Astrocyte of the spinal cord (primary cell): Measurements from ENCODE around the gene PDE10A.
"Not testable (repeated sequence)": the region's sequence is repeated elsewhere in the genome, so short reads cannot be mapped to it uniquely, and the experiment has no call there.

ENCODE experiments used
- DNase-seq: peaks from one replicate; pipeline ENCODE4 v3.0.0; 2011; ENCODE audit warnings: low read depth, low spot score
- H3K4me3 ChIP-seq: 2 replicates; pipeline ENCODE4 v1.5.1; 2011; ENCODE audit warnings: low read depth, mild to moderate bottlenecking, low read length, moderate library complexity
- CTCF ChIP-seq: IDR thresholded peaks from 2 replicates; pipeline ENCODE4 v1.5.1; 2012; ENCODE audit warnings: low read depth, mild to moderate bottlenecking, low read length, inconsistent platforms
- in situ Hi-C: cut with HindIII; loops from 2 replicates; pipeline ENCODE4 v1.10.0; 2017; ENCODE audit warnings: low sequenced_read_pairs

PDE10A gene

GRCh38 chr6:165566088-165566828, 96.8 kb downstream of the PDE10A start:
- no peak for DNase-seq
- in situ Hi-C loops = no loop called here
- no peak for TF ChIP-seq CTCF
- H3K4me3 ChIP-seq = no peak overlapping the region

DNA sequence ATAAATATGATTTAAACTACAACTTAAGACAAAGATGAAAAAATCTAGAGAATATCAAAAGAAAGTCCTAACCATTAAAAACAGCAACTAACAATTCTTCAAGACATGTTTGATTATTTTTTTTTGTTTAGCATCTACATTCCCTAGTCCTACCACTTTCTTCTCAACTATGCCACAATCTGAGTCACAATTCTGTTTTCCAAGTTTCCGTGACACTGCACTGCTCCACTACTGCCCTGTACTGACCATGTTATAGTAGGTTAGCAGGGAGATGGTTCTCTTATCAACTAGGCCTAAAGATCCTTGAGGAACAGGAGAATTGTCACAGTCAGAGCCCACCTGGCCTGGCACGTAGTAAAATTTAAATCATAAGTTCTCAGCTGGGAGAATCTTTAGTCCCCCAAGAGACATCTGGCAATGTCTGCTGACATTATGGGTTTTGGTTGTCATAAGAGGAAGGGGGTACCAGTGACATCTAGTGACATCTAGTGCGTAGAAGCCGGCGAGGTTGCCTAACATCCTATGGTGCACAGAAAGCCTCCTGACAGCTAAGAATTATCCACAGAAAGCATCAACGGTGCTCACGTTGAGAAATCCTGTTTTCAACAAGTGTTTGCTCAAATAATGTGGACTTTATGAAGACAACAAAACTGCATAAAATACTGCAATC, 100.5 kb downstream of the PDE10A start:
- DNase-seq = no peak
- in situ Hi-C loops = no loop called here
- no peak for TF ChIP-seq CTCF
- no peak overlapping the region for H3K4me3 ChIP-seq

DNA sequence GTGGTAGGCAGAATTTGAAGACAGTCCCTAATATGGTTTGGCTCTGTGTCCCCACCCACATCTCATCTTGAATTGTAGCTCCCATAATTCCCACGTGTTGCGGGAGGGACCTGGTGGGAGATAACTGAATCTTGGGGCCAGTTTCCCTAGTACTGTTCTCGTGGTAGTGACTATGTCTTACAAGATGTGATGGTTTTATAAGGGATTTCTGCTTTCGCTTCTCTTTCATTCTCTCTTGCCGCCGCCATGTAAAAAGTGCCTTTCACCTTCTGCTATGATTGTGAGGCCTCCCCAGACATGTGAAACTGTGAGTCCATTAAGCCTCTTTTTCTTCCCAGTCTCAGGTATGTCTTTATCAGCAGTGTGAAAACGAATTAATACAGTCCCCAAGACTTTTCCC, 103.4 kb downstream of the PDE10A start:
- in situ Hi-C loops = no loop called here
- no peak for DNase-seq

DNA sequence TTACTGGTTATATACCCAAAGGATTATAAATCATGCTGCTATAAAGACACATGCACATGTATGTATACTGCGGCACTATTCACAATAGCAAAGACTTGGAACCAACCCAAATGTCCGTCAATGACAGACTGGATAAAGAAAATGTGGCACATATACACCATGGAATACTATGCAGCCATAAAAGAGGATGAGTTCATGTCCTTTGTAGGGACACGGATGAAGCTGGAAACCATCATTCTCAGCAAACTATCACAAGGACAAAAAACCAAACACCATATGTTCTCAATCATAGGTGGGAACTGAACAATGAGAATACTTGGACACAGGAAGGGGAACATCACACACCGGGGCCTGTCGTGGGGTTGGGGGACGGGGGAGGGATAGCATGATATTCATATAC, 104.9 kb downstream of the PDE10A start:
- DNase-seq, in situ Hi-C loops, H3K4me3 ChIP-seq: not testable (repeated sequence)

More for the DNA sequence above, 103.4 kb downstream of the PDE10A start:
- no peak for TF ChIP-seq CTCF
- H3K4me3 ChIP-seq = no peak overlapping the region

DNA sequence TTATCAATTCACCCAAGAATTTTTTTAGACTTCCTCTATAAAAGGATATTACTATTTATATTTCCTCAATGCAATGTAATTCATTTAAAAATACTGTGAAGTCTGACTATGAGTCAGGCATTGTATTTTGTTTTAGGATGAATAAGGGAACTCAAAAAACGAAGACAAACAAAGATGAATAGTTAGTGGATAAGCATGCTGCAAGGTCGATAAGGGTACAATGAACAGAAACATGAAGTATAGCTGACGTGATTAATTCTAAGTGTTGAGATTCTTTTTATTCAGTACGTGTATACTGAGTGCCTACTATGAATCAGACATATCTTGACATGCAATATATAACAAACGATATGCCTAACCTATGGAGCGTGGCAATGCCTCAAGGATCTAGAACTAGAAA, 105.4 kb downstream of the PDE10A start:
- H3K4me3 ChIP-seq = no peak overlapping the region
- no peak for DNase-seq
- in situ Hi-C loops = no loop called here
- TF ChIP-seq CTCF = no peak

- in situ Hi-C loops = no loop called here
- no peak overlapping the region for H3K4me3 ChIP-seq
- DNase-seq = peak; percentile 65
- TF ChIP-seq CTCF = no peak
Measured at GRCh38 chr6:165556116-165556843, 106.8 kb downstream of the PDE10A start.

GRCh38 chr6:165554644-165555043, 108.4 kb downstream of the PDE10A start:
- DNase-seq, H3K4me3 ChIP-seq, in situ Hi-C loops: not testable (repeated sequence)
